Trophoblast cell (in vitro differentiated cells and primary cell): ENCODE data around the gene FBN1.

ENCODE experiments used
- DNase-seq, 2 donors: peaks; one replicate each; pipeline ENCODE4 v3.0.0-alpha.2; 2016
- H2AFZ ChIP-seq: 2 replicates; pipeline ENCODE4 v1.6.1; 2013; ENCODE audit warnings: low read length, moderate library complexity, mild to moderate bottlenecking; ENCODE audit not compliant: insufficient read depth, poor library complexity
- H2AK5ac ChIP-seq: 2 replicates; pipeline ENCODE4 v1.6.1; 2013; ENCODE audit warnings: mild to moderate bottlenecking, low read length
- H2BK120ac ChIP-seq: 2 replicates; pipeline ENCODE4 v1.6.1; 2013; ENCODE audit warnings: low read length, mild to moderate bottlenecking, moderate library complexity; ENCODE audit not compliant: insufficient read depth, poor library complexity
- H2BK12ac ChIP-seq: 2 replicates; pipeline ENCODE4 v1.6.1; 2013; ENCODE audit warnings: mild to moderate bottlenecking, low read length, moderate library complexity
- H2BK5ac ChIP-seq: 2 replicates; pipeline ENCODE4 v1.6.1; 2013; ENCODE audit warnings: low read length, low read depth, moderate library complexity, mild to moderate bottlenecking; ENCODE audit not compliant: poor library complexity
- H3K14ac ChIP-seq: 2 replicates; pipeline ENCODE4 v1.6.1; 2013; ENCODE audit warnings: mild to moderate bottlenecking, low read length
- H3K18ac ChIP-seq: 2 replicates; pipeline ENCODE4 v1.6.1; 2013; ENCODE audit warnings: mild to moderate bottlenecking, low read length
- H3K23ac ChIP-seq: 2 replicates; pipeline ENCODE4 v1.6.1; 2013; ENCODE audit warnings: low read length
- H3K27ac ChIP-seq: 2 replicates; pipeline ENCODE4 v1.5.1; 2013; ENCODE audit warnings: low read depth, mild to moderate bottlenecking, inconsistent platforms, low read length, moderate library complexity
- H3K27me3 ChIP-seq: 2 replicates; pipeline ENCODE4 v1.6.1; 2013; ENCODE audit warnings: inconsistent platforms, mild to moderate bottlenecking, low read length, moderate library complexity; ENCODE audit not compliant: insufficient read depth
- H3K36me3 ChIP-seq, 2 experiments: 1 replicate in 1 of 2; 2 replicates in 1 of 2; pipeline ENCODE4 v1.6.1; 2013; ENCODE audit warnings: low read length in 2 of 2, mild to moderate bottlenecking in 2 of 2, moderate library complexity in 1 of 2; ENCODE audit not compliant: insufficient read depth in 2 of 2, control insufficient read depth in 1 of 2
- H3K4ac ChIP-seq: 2 replicates; pipeline ENCODE4 v1.6.1; 2013; ENCODE audit warnings: low read depth, mild to moderate bottlenecking, low read length, moderate library complexity
- H3K4me1 ChIP-seq, 2 experiments: 1 replicate in 1 of 2; 2 replicates in 1 of 2; pipeline ENCODE4 v1.6.1; 2013; ENCODE audit warnings: low read length in 2 of 2, mild to moderate bottlenecking in 2 of 2, moderate library complexity in 1 of 2; ENCODE audit not compliant: insufficient read depth in 2 of 2, control insufficient read depth in 1 of 2
- H3K4me2 ChIP-seq: 2 replicates; pipeline ENCODE4 v1.6.1; 2013; ENCODE audit warnings: inconsistent platforms, mild to moderate bottlenecking, low read length, moderate library complexity
- H3K4me3 ChIP-seq: 2 replicates; pipeline ENCODE4 v1.5.1; 2013; ENCODE audit warnings: mild to moderate bottlenecking, low read depth, low read length, inconsistent platforms
- H3K79me1 ChIP-seq: one replicate; pipeline ENCODE4 v1.6.1; 2013; ENCODE audit warnings: low read length
- H3K79me2 ChIP-seq: 2 replicates; pipeline ENCODE4 v1.6.1; 2013; ENCODE audit warnings: low read length, mild to moderate bottlenecking; ENCODE audit not compliant: control insufficient read depth, insufficient read depth, poor library complexity
- H3K9ac ChIP-seq: 2 replicates; pipeline ENCODE4 v1.6.1; 2013; ENCODE audit warnings: mild to moderate bottlenecking, low read length
- H3K9me3 ChIP-seq: 2 replicates; pipeline ENCODE4 v1.6.1; 2013; ENCODE audit warnings: low read depth, mild to moderate bottlenecking, control low read depth, inconsistent platforms, low read length; ENCODE audit not compliant: insufficient read depth
- H4K12ac ChIP-seq: 2 replicates; pipeline ENCODE4 v1.6.1; 2013; ENCODE audit warnings: low read depth, mild to moderate bottlenecking, low read length, moderate library complexity
- H4K8ac ChIP-seq: 2 replicates; pipeline ENCODE4 v1.6.1; 2013; ENCODE audit warnings: low read depth, mild to moderate bottlenecking, low read length, moderate library complexity
- H4K91ac ChIP-seq: one replicate; pipeline ENCODE4 v1.6.1; 2013; ENCODE audit warnings: low read depth, mild to moderate bottlenecking, low read length, moderate library complexity
- WGBS: extraction: QIAGEN DNeasy Blood & Tissue Kit; methylation state at CpG from one replicate; pipeline ENCODE4 v1.1.7; 2013; ENCODE audit warnings: missing lambda C conversion rate; ENCODE audit not compliant: insufficient read length, insufficient coverage; ENCODE audit errors: extremely low coverage; 5-methylcytosine and 5-hydroxymethylcytosine counted together

The FBN1 gene

GRCh38 chr15:48644827-48645557 lies 517 bp downstream of the FBN1 start:
- no CpG with 5 or more reads among the region's 79 CpGs for WGBS

GRCh38 chr15:48644467-48644826 lies 1.1 kb downstream of the FBN1 start:
- no peak overlapping the region for H2AK5ac ChIP-seq
- H3K4ac ChIP-seq: no peak overlapping the region
- peaks cover 0 to 8% of the 10 kb centered on the region in 2 experiments for H3K4me1 ChIP-seq
- H4K91ac ChIP-seq: no peak overlapping the region
- no peak overlapping the region for H3K14ac ChIP-seq
- H2AFZ ChIP-seq: peak overlapping the region; percentile 52
- peak overlapping the region; percentile 99 for H3K4me2 ChIP-seq
- H4K12ac ChIP-seq: no peak overlapping the region
- H3K9me3 ChIP-seq: no peaks in the 10 kb centered on the region
- WGBS: no CpG with 5 or more reads among the region's 26 CpGs
- peaks cover 3% of the 10 kb centered on the region for H3K79me1 ChIP-seq
- H3K36me3 ChIP-seq: no peaks in the 10 kb centered on the region
- peak in 1 of 2 donors; percentile 35 for DNase-seq
- H3K9ac ChIP-seq: no peak overlapping the region
- H4K8ac ChIP-seq: no peak overlapping the region
- H3K18ac ChIP-seq: no peak overlapping the region
- peaks cover 4% of the 10 kb centered on the region for H3K79me2 ChIP-seq
- no peak overlapping the region for H2BK120ac ChIP-seq
- H3K4me3 ChIP-seq: peak overlapping the region; percentile 82
- no peak overlapping the region for H2BK5ac ChIP-seq
- H3K27me3 ChIP-seq: peaks cover 26% of the 10 kb centered on the region
- no peak overlapping the region for H2BK12ac ChIP-seq
- H3K27ac ChIP-seq: no peak overlapping the region
- no peak overlapping the region for H3K23ac ChIP-seq

More at GRCh38 chr15:48644827-48645557, 517 bp downstream of the FBN1 start:
- Histone ChIP-seq H3K14ac (peak overlapping the region; percentile 40), H2BK5ac (no peak overlapping the region), H3K23ac (no peak overlapping the region), H4K91ac (peak overlapping the region; percentile 19), H2AFZ (peak overlapping the region; percentile 61), H3K4me2 (peak overlapping the region; percentile 99), H3K27me3 (peaks cover 26% of the 10 kb centered on the region), H2AK5ac (no peak overlapping the region), H3K18ac (no peak overlapping the region), H3K79me2 (peaks cover 4% of the 10 kb centered on the region), H3K9ac (peak overlapping the region; percentile 71), H4K12ac (no peak overlapping the region), H3K4me3 (peak overlapping the region; percentile 82), H3K27ac (no peak overlapping the region), H2BK120ac (no peak overlapping the region), H2BK12ac (no peak overlapping the region), H3K79me1 (peaks cover 3% of the 10 kb centered on the region), H4K8ac (no peak overlapping the region), H3K4ac (no peak overlapping the region), H3K36me3 (no peaks in the 10 kb centered on the region), H3K9me3 (no peaks in the 10 kb centered on the region), H3K4me1 (peaks cover 0 to 8% of the 10 kb centered on the region in 2 experiments)
- DNase-seq: peak; percentile 40 to 62

DNA sequence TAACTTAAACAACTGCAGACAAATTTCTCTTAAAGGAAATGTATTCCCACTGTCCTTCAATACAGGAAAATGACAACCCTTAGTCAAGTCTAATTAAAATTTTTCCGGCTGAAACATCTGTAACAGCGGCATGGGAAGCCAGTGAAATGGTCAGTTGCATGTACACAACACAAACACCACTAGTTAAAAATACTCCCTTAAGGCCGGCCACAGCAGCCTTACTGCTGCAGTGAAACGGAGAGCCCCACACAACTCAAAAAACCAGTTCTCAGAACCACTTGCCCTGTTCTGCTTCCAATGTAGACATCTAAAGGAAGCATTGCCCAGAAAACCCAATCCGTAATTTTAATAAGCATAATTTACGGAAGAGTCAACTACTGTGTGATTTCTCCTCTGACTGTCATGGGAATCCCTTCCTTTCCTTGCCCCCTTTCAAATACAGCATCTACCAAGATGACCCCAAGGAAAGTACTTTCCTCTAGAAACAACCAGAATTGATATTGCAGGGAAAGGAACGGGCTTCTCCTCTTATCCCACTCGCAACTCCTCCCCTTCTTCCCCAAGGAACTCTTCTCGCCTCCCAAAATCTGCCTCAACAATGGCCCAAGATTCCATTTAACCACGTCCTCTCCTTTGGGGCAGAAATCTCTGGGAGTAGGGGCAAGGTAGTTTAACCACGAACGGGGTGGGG lies 1.6 kb downstream of the FBN1 start:
- Histone ChIP-seq H2AK5ac (no peak overlapping the region), H3K4me1 (peaks cover 0 to 8% of the 10 kb centered on the region in 2 experiments), H2BK5ac (no peak overlapping the region), H3K4me3 (no peak overlapping the region), H3K18ac (no peak overlapping the region), H4K8ac (no peak overlapping the region), H3K9me3 (no peaks in the 10 kb centered on the region), H4K12ac (no peak overlapping the region), H4K91ac (no peak overlapping the region), H3K79me1 (peaks cover 3% of the 10 kb centered on the region), H3K79me2 (peaks cover 4% of the 10 kb centered on the region), H3K27me3 (peaks cover 26% of the 10 kb centered on the region), H3K9ac (no peak overlapping the region), H2AFZ (peak overlapping the region; percentile 47), H3K14ac (no peak overlapping the region), H3K36me3 (no peaks in the 10 kb centered on the region), H2BK12ac (no peak overlapping the region), H3K4me2 (peak overlapping the region; percentile 99), H3K27ac (no peak overlapping the region), H3K23ac (no peak overlapping the region), H2BK120ac (no peak overlapping the region), H3K4ac (no peak overlapping the region)
- DNase-seq: peak in 1 of 2 donors; percentile 33
- WGBS: no CpG with 5 or more reads among the region's 12 CpGs

GRCh38 chr15:48643206-48643605 lies 2.3 kb downstream of the FBN1 start:
- H3K4me3 ChIP-seq: no peak overlapping the region
- H2AK5ac ChIP-seq: no peak overlapping the region
- no peak overlapping the region for H4K8ac ChIP-seq
- H3K14ac ChIP-seq: no peak overlapping the region
- DNase-seq: peak in 1 of 2 donors; percentile 60
- no peaks in the 10 kb centered on the region for H3K9me3 ChIP-seq
- no peaks in the 10 kb centered on the region for H3K36me3 ChIP-seq
- H2BK120ac ChIP-seq: no peak overlapping the region
- H3K79me1 ChIP-seq: peaks cover 3% of the 10 kb centered on the region
- H3K27me3 ChIP-seq: peaks cover 26% of the 10 kb centered on the region
- peaks cover 4% of the 10 kb centered on the region for H3K79me2 ChIP-seq
- H2AFZ ChIP-seq: no peak overlapping the region
- no peak overlapping the region for H3K27ac ChIP-seq
- no peak overlapping the region for H2BK5ac ChIP-seq
- no peak overlapping the region for H3K4me2 ChIP-seq
- H3K9ac ChIP-seq: no peak overlapping the region
- no peak overlapping the region for H4K12ac ChIP-seq
- no CpG with 5 or more reads among the region's 3 CpGs for WGBS
- H3K4ac ChIP-seq: no peak overlapping the region
- H3K23ac ChIP-seq: no peak overlapping the region
- no peak overlapping the region for H4K91ac ChIP-seq
- H3K4me1 ChIP-seq: peaks cover 0 to 8% of the 10 kb centered on the region in 2 experiments
- no peak overlapping the region for H3K18ac ChIP-seq
- no peak overlapping the region for H2BK12ac ChIP-seq
